HEK293 (cell line): ENCODE measurements around the gene AFDN.

ENCODE experiments used
- CTCF ChIA-PET: fragments of 350-600 bp; formaldehyde crosslinking; extraction: SDS; loops from one replicate; lab custom pipeline; 2021; ENCODE audit warnings: antibody characterized with exemption; lab: Yijun Ruan, JAX
- POLR2A ChIA-PET: fragments of 300-600 bp; formaldehyde crosslinking; extraction: SDS; loops from one replicate; lab custom pipeline; 2020; ENCODE audit warnings: antibody characterized with exemption, inconsistent platforms; lab: Yijun Ruan, JAX
- H3K27ac ChIP-seq: fragments of 200-500 bp; sonication (Bioruptor generic); 2 replicates; pipeline ENCODE4 v1.5.1; 2014; ENCODE audit warnings: low read depth, low read length, control low read depth, inconsistent platforms; ENCODE audit errors: extremely low read depth
- H3K36me3 ChIP-seq, 2 experiments: fragments of 200-500 bp in 1 of 2; sonication (Bioruptor generic) in 1 of 2; 1 replicate in 1 of 2; 2 replicates in 1 of 2; pipeline ENCODE4 v1.5.1; 2014 to 2017; ENCODE audit warnings: inconsistent platforms in 2 of 2, low read length in 2 of 2; ENCODE audit not compliant: control insufficient read depth in 2 of 2, insufficient read depth in 1 of 2
- H3K4me1 ChIP-seq: fragments of 200-500 bp; sonication (Bioruptor generic); 2 replicates; pipeline ENCODE4 v1.5.1; 2014; ENCODE audit warnings: mild to moderate bottlenecking, low read length, inconsistent platforms; ENCODE audit not compliant: control insufficient read depth, insufficient read depth
- H3K4me3 ChIP-seq: 2 replicates; pipeline ENCODE4 v1.5.1; 2011; ENCODE audit warnings: low read depth, mild to moderate bottlenecking, control low read depth, low read length, moderate library complexity
- H3K9me3 ChIP-seq: fragments of 200-500 bp; sonication (Bioruptor generic); 2 replicates; pipeline ENCODE4 v1.5.1; 2014; ENCODE audit warnings: low read depth, low read length, inconsistent platforms; ENCODE audit not compliant: control insufficient read depth, insufficient read depth
- HOXD13 ChIP-seq: sonication (generic); formaldehyde crosslinking; IDR thresholded peaks from 2 replicates; pipeline ENCODE4 v1.8.0; 2022; ENCODE audit warnings: missing genetic modification reagents, borderline replicate concordance
- KLF8 ChIP-seq: fragments of 450-650 bp; formaldehyde crosslinking; IDR thresholded peaks from 2 replicates; pipeline ENCODE4 v1.5.1; 2016; ENCODE audit warnings: missing biosample characterization, missing genetic modification characterization
- SP3 ChIP-seq: fragments of 450-650 bp; formaldehyde crosslinking; IDR thresholded peaks from 2 replicates; pipeline ENCODE4 v1.5.1; 2016; ENCODE audit warnings: missing biosample characterization, missing genetic modification characterization
- ZBTB20 ChIP-seq: fragments of 450-650 bp; formaldehyde crosslinking; IDR thresholded peaks from 2 replicates; pipeline ENCODE4 v1.5.1; 2016; ENCODE audit warnings: missing biosample characterization, missing genetic modification characterization
- ZBTB49 ChIP-seq: fragments of 450-650 bp; formaldehyde crosslinking; IDR thresholded peaks from 2 replicates; pipeline ENCODE4 v1.5.1; 2016; ENCODE audit warnings: missing biosample characterization, missing genetic modification characterization, low read depth
- ZEB2 ChIP-seq: fragments of 450-650 bp; formaldehyde crosslinking; IDR thresholded peaks from 2 replicates; pipeline ENCODE4 v1.5.1; 2016; ENCODE audit warnings: missing biosample characterization, missing genetic modification characterization
- ZFP3 ChIP-seq: fragments of 450-650 bp; formaldehyde crosslinking; IDR thresholded peaks from 2 replicates; pipeline ENCODE4 v1.5.1; 2016; ENCODE audit warnings: low read depth, missing biosample characterization, missing genetic modification characterization
- ZNF121 ChIP-seq: fragments of 450-650 bp; formaldehyde crosslinking; IDR thresholded peaks from 2 replicates; pipeline ENCODE4 v1.5.1; 2016; ENCODE audit warnings: missing biosample characterization, missing genetic modification characterization
- ZNF157 ChIP-seq: fragments of 450-650 bp; formaldehyde crosslinking; IDR thresholded peaks from 2 replicates; pipeline ENCODE4 v1.5.1; 2016; ENCODE audit warnings: missing biosample characterization, missing genetic modification characterization
- ZNF221 ChIP-seq: fragments of 450-650 bp; formaldehyde crosslinking; IDR thresholded peaks from 2 replicates; pipeline ENCODE4 v1.5.1; 2017; ENCODE audit warnings: missing biosample characterization, missing genetic modification characterization, borderline replicate concordance
- ZNF248 ChIP-seq: fragments of 450-650 bp; formaldehyde crosslinking; IDR thresholded peaks from 2 replicates; pipeline ENCODE4 v1.5.1; 2017; ENCODE audit warnings: missing biosample characterization, missing genetic modification characterization
- ZNF26 ChIP-seq: fragments of 450-650 bp; formaldehyde crosslinking; IDR thresholded peaks from 2 replicates; pipeline ENCODE4 v1.5.1; 2016; ENCODE audit warnings: missing biosample characterization, missing genetic modification characterization
- ZNF391 ChIP-seq: fragments of 450-650 bp; formaldehyde crosslinking; IDR thresholded peaks from 2 replicates; pipeline ENCODE4 v1.5.1; 2016; ENCODE audit warnings: low read depth, missing biosample characterization, missing genetic modification characterization, borderline replicate concordance
- ZNF449 ChIP-seq: fragments of 450-650 bp; formaldehyde crosslinking; IDR thresholded peaks from 2 replicates; pipeline ENCODE4 v1.5.1; 2017; ENCODE audit warnings: missing biosample characterization, mild to moderate bottlenecking, missing genetic modification characterization, moderate library complexity
- ZNF48 ChIP-seq: fragments of 450-650 bp; formaldehyde crosslinking; IDR thresholded peaks from 2 replicates; pipeline ENCODE4 v1.5.1; 2016; ENCODE audit warnings: missing biosample characterization, missing genetic modification characterization
- ZNF555 ChIP-seq: fragments of 450-650 bp; formaldehyde crosslinking; conservative IDR thresholded peaks from 2 replicates; pipeline ENCODE4 v1.5.1; 2017; ENCODE audit warnings: missing biosample characterization, mild to moderate bottlenecking, missing genetic modification characterization, inconsistent platforms
- ZNF560 ChIP-seq: fragments of 450-650 bp; formaldehyde crosslinking; IDR thresholded peaks from 2 replicates; pipeline ENCODE4 v1.5.1; 2017; ENCODE audit warnings: missing biosample characterization, missing genetic modification characterization, borderline replicate concordance
- ZNF561 ChIP-seq: fragments of 450-650 bp; IDR thresholded peaks from 2 replicates; pipeline ENCODE4 v1.5.1; 2018; ENCODE audit warnings: missing biosample characterization, missing genetic modification characterization, borderline replicate concordance
- ZNF600 ChIP-seq: fragments of 450-650 bp; formaldehyde crosslinking; IDR thresholded peaks from 2 replicates; pipeline ENCODE4 v1.5.1; 2016; ENCODE audit warnings: missing biosample characterization, missing genetic modification characterization
- ZNF610 ChIP-seq: fragments of 450-650 bp; formaldehyde crosslinking; IDR thresholded peaks from 2 replicates; pipeline ENCODE4 v1.5.1; 2016; ENCODE audit warnings: missing biosample characterization, missing genetic modification characterization, borderline replicate concordance
- TF ChIP-seq, protein P1 (sequence below): sonication (generic); formaldehyde crosslinking; IDR thresholded peaks from 2 replicates; pipeline ENCODE4 v1.8.1; 2022; ENCODE audit warnings: mild to moderate bottlenecking, moderate library complexity, missing genetic modification reagents
- TF ChIP-seq, protein P2 (sequence below): fragments of 450-650 bp; formaldehyde crosslinking; IDR thresholded peaks from 2 replicates; pipeline ENCODE4 v1.5.1; 2016; ENCODE audit warnings: missing biosample characterization, missing genetic modification characterization

The AFDN gene

GRCh38 chr6:167997642-167998041 is 170.9 kb downstream of the AFDN start, which contains the start of gene KIF25:
Gene KIF25 (plus strand): TSS chr6:167997671. CDS start chr6:168029586, 31,915 bp downstream.
- Histone ChIP-seq H3K36me3 (no peaks in the 10 kb centered on the region), H3K9me3 (no peaks in the 10 kb centered on the region), H3K4me3 (no peak within 1 kb of the TSS), H3K4me1 (no peaks in the 10 kb centered on the region), H3K27ac (no peak within 1 kb of the TSS)
- ChIA-PET POLR2A (interaction anchor here (1.7 kb wide), 1 partner anchor 10 kb away, joined by 4 read pairs; no protein-coding TSS in a partner anchor), CTCF (no interaction called here)
- TF ChIP-seq ZNF555 (tag by site-specific recombination): no peak
- no peak for TF ChIP-seq ZNF449 (tag by site-specific recombination)
- TF ChIP-seq ZNF600 (tag by site-specific recombination): no peak
- no peak for TF ChIP-seq ZNF610
- TF ChIP-seq ZFP3: no peak
- no peak for TF ChIP-seq ZNF221 (tag by site-specific recombination)
- no peak for TF ChIP-seq ZNF48 (tag by site-specific recombination)
- TF ChIP-seq, protein P1, sequence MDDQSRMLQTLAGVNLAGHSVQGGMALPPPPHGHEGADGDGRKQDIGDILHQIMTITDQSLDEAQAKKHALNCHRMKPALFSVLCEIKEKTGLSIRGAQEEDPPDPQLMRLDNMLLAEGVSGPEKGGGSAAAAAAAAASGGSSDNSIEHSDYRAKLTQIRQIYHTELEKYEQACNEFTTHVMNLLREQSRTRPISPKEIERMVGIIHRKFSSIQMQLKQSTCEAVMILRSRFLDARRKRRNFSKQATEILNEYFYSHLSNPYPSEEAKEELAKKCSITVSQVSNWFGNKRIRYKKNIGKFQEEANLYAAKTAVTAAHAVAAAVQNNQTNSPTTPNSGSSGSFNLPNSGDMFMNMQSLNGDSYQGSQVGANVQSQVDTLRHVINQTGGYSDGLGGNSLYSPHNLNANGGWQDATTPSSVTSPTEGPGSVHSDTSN (CRISPR knock-in tag): no peak
- TF ChIP-seq SP3 (tag by site-specific recombination): no peak
- no peak for TF ChIP-seq ZNF26 (tag by site-specific recombination)

GRCh38 chr6:167998215-167998614 is 171.5 kb downstream of the AFDN start:
- Histone ChIP-seq H3K9me3 (no peaks in the 10 kb centered on the region), H3K27ac (no peak overlapping the region), H3K4me3 (no peak overlapping the region), H3K36me3 (no peaks in the 10 kb centered on the region), H3K4me1 (no peaks in the 10 kb centered on the region)
- CTCF ChIA-PET: interaction anchor here (0.7 kb wide), 1 partner anchor 17 kb away, joined by 3 read pairs; no protein-coding TSS in a partner anchor
- POLR2A ChIA-PET: interaction anchor here (1.7 kb wide), 1 partner anchor 9 kb away, joined by 4 read pairs; no protein-coding TSS in a partner anchor
- TF ChIP-seq KLF8 (tag by site-specific recombination) (no peak), ZBTB20 (tag by site-specific recombination) (no peak), ZNF391 (no peak), ZBTB49 (tag by site-specific recombination) (no peak), HOXD13 (CRISPR knock-in tag) (no peak), ZNF248 (tag by site-specific recombination) (no peak), ZNF561 (tag by site-specific recombination) (no peak), ZNF560 (tag by site-specific recombination) (no peak), ZNF121 (tag by site-specific recombination) (no peak), ZNF157 (no peak), ZEB2 (tag by site-specific recombination) (no peak)
- TF ChIP-seq, protein P2, sequence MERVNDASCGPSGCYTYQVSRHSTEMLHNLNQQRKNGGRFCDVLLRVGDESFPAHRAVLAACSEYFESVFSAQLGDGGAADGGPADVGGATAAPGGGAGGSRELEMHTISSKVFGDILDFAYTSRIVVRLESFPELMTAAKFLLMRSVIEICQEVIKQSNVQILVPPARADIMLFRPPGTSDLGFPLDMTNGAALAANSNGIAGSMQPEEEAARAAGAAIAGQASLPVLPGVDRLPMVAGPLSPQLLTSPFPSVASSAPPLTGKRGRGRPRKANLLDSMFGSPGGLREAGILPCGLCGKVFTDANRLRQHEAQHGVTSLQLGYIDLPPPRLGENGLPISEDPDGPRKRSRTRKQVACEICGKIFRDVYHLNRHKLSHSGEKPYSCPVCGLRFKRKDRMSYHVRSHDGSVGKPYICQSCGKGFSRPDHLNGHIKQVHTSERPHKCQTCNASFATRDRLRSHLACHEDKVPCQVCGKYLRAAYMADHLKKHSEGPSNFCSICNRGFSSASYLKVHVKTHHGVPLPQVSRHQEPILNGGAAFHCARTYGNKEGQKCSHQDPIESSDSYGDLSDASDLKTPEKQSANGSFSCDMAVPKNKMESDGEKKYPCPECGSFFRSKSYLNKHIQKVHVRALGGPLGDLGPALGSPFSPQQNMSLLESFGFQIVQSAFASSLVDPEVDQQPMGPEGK (tag by site-specific recombination): no peak
